ENCODE results near the gene SLC5A6.

DNA sequence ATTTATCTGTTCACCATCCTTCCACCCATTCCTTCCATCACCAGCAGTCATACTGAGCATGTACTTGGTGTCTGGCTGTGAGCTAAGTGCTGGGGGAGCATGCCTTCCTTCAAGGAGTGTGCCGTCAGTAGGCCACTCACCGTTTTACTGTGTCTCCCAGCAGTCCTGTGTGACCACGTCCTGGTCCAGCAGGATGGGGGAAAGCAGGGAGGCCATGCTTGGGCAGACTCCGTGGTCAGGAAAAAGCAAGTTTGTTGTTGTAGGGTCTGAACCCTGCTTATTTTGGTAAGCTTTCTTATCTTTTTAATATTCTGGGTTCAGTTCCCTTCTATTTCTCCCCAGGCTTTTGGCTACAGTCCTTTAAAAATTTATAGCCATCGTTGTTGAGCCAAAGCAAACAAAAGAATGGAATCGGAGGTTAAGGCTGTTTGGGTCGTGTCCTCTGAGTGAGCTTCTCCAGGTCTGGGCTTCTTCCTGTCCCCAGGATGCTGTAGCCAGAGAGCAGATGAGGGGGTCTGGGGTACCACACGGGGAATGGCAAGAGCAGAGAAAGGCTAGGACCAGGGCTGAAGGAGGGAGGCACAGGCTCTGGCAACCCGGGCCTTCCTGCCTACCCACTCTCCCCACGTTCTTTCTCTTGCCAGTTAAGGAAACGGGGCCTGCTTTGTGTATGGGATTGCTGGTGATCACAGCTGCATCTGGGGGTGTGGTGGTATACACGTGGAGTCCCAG is 37.3 kb upstream of the SLC5A6 start:
- TF ChIP-seq, protein P1, sequence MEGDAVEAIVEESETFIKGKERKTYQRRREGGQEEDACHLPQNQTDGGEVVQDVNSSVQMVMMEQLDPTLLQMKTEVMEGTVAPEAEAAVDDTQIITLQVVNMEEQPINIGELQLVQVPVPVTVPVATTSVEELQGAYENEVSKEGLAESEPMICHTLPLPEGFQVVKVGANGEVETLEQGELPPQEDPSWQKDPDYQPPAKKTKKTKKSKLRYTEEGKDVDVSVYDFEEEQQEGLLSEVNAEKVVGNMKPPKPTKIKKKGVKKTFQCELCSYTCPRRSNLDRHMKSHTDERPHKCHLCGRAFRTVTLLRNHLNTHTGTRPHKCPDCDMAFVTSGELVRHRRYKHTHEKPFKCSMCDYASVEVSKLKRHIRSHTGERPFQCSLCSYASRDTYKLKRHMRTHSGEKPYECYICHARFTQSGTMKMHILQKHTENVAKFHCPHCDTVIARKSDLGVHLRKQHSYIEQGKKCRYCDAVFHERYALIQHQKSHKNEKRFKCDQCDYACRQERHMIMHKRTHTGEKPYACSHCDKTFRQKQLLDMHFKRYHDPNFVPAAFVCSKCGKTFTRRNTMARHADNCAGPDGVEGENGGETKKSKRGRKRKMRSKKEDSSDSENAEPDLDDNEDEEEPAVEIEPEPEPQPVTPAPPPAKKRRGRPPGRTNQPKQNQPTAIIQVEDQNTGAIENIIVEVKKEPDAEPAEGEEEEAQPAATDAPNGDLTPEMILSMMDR (IDR thresholded peaks at IDR 0.05) = no peak
- TF ChIP-seq POLR2A (IDR thresholded peaks at IDR 0.05) = no peak
